ENCODE measurements around the gene GJB2.

DNA sequence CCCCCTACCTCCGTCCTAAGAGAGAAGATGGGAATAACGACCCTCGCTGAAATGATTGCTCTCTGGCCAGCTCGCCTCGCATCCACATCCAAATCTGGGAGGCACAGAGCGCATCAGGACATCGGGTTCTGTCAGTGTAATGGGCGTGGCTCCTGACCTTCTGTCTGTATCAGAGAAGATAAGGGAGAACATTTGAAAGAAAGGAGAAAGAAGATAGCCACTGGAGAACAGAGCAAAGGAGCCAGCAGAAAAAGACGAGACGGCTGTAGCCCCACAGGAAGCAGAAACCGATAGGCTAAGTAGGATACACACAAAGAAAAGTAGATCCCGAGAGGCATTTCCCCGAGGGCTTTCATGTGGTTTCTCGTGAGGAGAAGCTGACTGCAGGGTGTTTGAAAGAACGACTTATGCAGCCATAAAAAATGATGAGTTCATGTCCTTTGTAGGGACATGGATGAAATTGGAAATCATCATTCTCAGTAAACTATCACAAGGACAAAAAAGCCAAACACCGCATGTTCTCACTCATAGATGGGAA is 14.0 kb upstream of the GJB2 start:
- TF ChIP-seq CTCF (optimal IDR thresholded peaks at IDR 0.05 in 1 of 3, IDR thresholded peaks at IDR 0.05 in 1 of 3, conservative IDR thresholded peaks at IDR 0.05 in 1 of 3; ENCODE audit: extremely low read depth in 1 of 3, insufficient read depth in 2 of 3, low read length in 3 of 3) (no peak), EZH2 (IDR thresholded peaks at IDR 0.05; ENCODE audit: low read length) (no peak)
